Kidney capillary endothelial cell (primary cell): Measurements from ENCODE around the gene HINT1.
"Not testable (repeated sequence)": the region's sequence is repeated elsewhere in the genome, so short reads cannot be mapped to it uniquely, and the experiment has no call there.

Experiments used
- DNase-seq: peaks from one replicate; pipeline ENCODE4 v3.0.0-alpha.2; 2018; ENCODE audit warnings: low spot score

Gene HINT1

GRCh38 chr5:131165119-131165727 is at the start of gene HINT1:
Gene HINT1, minus strand, starts transcription at chr5:131165256. Its CDS starts 51 bp downstream, at chr5:131165205.
- peak; percentile 88 for DNase-seq

GRCh38 chr5:131214609-131215227 is 49.7 kb upstream of the HINT1 start:
- DNase-seq = no peak

GRCh38 chr5:131212471-131213021 is 47.5 kb upstream of the HINT1 start:
- DNase-seq = no peak

GRCh38 chr5:131211669-131212068 is 46.6 kb upstream of the HINT1 start:
- DNase-seq = no peak

GRCh38 chr5:131210151-131210510 is 45.1 kb upstream of the HINT1 start:
- no peak for DNase-seq

GRCh38 chr5:131209506-131210150 is 44.6 kb upstream of the HINT1 start:
- DNase-seq = no peak

- DNase-seq = no peak
Measured at GRCh38 chr5:131209175-131209505, 44.1 kb upstream of the HINT1 start.

- no peak for DNase-seq
Measured at GRCh38 chr5:131206772-131207171, 41.7 kb upstream of the HINT1 start.

GRCh38 chr5:131206061-131206460 is 41.0 kb upstream of the HINT1 start:
- DNase-seq = no peak

- DNase-seq = no peak
Measured at GRCh38 chr5:131204964-131205363, 39.9 kb upstream of the HINT1 start.

GRCh38 chr5:131200560-131200959 is 35.5 kb upstream of the HINT1 start:
- DNase-seq = no peak

GRCh38 chr5:131198625-131199024 is 33.6 kb upstream of the HINT1 start:
- DNase-seq = no peak

GRCh38 chr5:131196331-131196730 is 31.3 kb upstream of the HINT1 start:
- no peak for DNase-seq

- DNase-seq = no peak
Measured at GRCh38 chr5:131195696-131196095, 30.6 kb upstream of the HINT1 start.

GRCh38 chr5:131194725-131195124 is 29.7 kb upstream of the HINT1 start:
- DNase-seq = no peak

GRCh38 chr5:131193897-131194296 is 28.8 kb upstream of the HINT1 start:
- not testable (repeated sequence) for DNase-seq

- peak; percentile 16 for DNase-seq
Measured at GRCh38 chr5:131193106-131193505, 28.1 kb upstream of the HINT1 start.

GRCh38 chr5:131186561-131187256 is 21.7 kb upstream of the HINT1 start:
- DNase-seq = no peak

GRCh38 chr5:131185523-131186104 is 20.6 kb upstream of the HINT1 start:
- DNase-seq = no peak

GRCh38 chr5:131182839-131183238 is 17.8 kb upstream of the HINT1 start:
- no peak for DNase-seq

GRCh38 chr5:131180407-131180806 is 15.4 kb upstream of the HINT1 start:
- no peak for DNase-seq

- no peak for DNase-seq
Measured at GRCh38 chr5:131171276-131171810, 6.3 kb upstream of the HINT1 start.
